IMR-90 (cell line): ENCODE measurements around the gene PHF5A. TPM values are rescaled to one million over a fixed set of nuclear protein-coding genes. Genes with fewer than 3 reads are reported as not detected.
A peak's percentile ranks its signal among the peaks of the same experiment; 100 is the strongest.

Source experiments
- ATAC-seq: fragments of 200-7000 bp; cut with Tn5 transposase; 2 replicates; pipeline ENCODE4 v1.9.1; 2020; ENCODE audit warnings: low read depth, mild to moderate bottlenecking, moderate library complexity
- BruUV-seq: library from RNA; stranded (reverse); fragments of 400-500 nt; replicated peaks from 2 replicates; lab custom pipeline; 2021; lab: Mats Ljungman, UMichigan
- CTCF ChIA-PET: fragments of 300-600 bp; formaldehyde crosslinking; extraction: SDS; loops from one replicate; lab custom pipeline; 2021; ENCODE audit warnings: antibody characterized with exemption; lab: Yijun Ruan, JAX
- POLR2A ChIA-PET: fragments of 300-600 bp; sonication (Branson Sonifier 250); formaldehyde crosslinking; loops from one replicate; lab custom pipeline; 2022; ENCODE audit warnings: antibody characterized with exemption; ENCODE audit not compliant: unreplicated experiment; lab: Charles Lee
- DNase-seq: peaks from one replicate; pipeline ENCODE4 v3.0.0; 2013
- H2AFZ ChIP-seq: replicated peaks from 2 replicates; pipeline ENCODE3; 2013; ENCODE audit warnings: low read length, mild to moderate bottlenecking; ENCODE audit not compliant: poor library complexity
- H2AK5ac ChIP-seq: 2 replicates; pipeline ENCODE4 v1.6.1; 2013; ENCODE audit warnings: low read depth, low read length, inconsistent platforms
- H2AK9ac ChIP-seq: replicated peaks from 2 replicates; pipeline ENCODE3; 2013; ENCODE audit warnings: mild to moderate bottlenecking, low read depth, low read length, moderate library complexity; ENCODE audit not compliant: poor library complexity
- H2BK120ac ChIP-seq: 2 replicates; pipeline ENCODE4 v1.6.1; 2013; ENCODE audit warnings: low read depth, low read length, inconsistent platforms
- H2BK15ac ChIP-seq: 3 replicates; pipeline ENCODE4 v1.6.1; 2013; ENCODE audit warnings: low read depth, low read length, inconsistent platforms
- H2BK20ac ChIP-seq: 2 replicates; pipeline ENCODE4 v1.6.1; 2013; ENCODE audit warnings: low read depth, mild to moderate bottlenecking, inconsistent platforms, low read length, moderate library complexity
- H2BK5ac ChIP-seq: 2 replicates; pipeline ENCODE4 v1.6.1; 2013; ENCODE audit warnings: mild to moderate bottlenecking, low read depth, low read length, inconsistent platforms; ENCODE audit not compliant: poor library complexity, severe bottlenecking
- H3K14ac ChIP-seq: replicated peaks from 2 replicates; pipeline ENCODE4 v1.6.1; 2013; ENCODE audit warnings: low read depth, low read length, inconsistent platforms
- H3K18ac ChIP-seq: 2 replicates; pipeline ENCODE4 v1.6.1; 2013; ENCODE audit warnings: low read depth, low read length, control low read depth
- H3K23ac ChIP-seq: 2 replicates; pipeline ENCODE4 v1.6.1; 2013; ENCODE audit warnings: low read depth, low read length, inconsistent platforms
- H3K27ac ChIP-seq: 2 replicates; pipeline ENCODE4 v1.5.1; 2013; ENCODE audit warnings: mild to moderate bottlenecking, control low read depth, low read length; ENCODE audit not compliant: insufficient read depth
- H3K27me3 ChIP-seq: 2 replicates; pipeline ENCODE4 v1.6.1; 2013; ENCODE audit warnings: low read length; ENCODE audit not compliant: control insufficient read depth, insufficient read depth
- H3K36me3 ChIP-seq: 2 replicates; pipeline ENCODE4 v1.6.1; 2013; ENCODE audit warnings: low read length, mixed read lengths; ENCODE audit not compliant: control insufficient read depth, insufficient read depth
- H3K4ac ChIP-seq: 2 replicates; pipeline ENCODE4 v1.6.1; 2013; ENCODE audit warnings: low read depth, low read length, inconsistent platforms
- H3K4me1 ChIP-seq: 2 replicates; pipeline ENCODE4 v1.6.1; 2013; ENCODE audit warnings: low read length, mixed read lengths; ENCODE audit not compliant: control insufficient read depth, insufficient read depth
- H3K4me2 ChIP-seq: 2 replicates; pipeline ENCODE4 v1.6.1; 2013; ENCODE audit warnings: low read depth, mild to moderate bottlenecking, control low read depth, low read length, moderate library complexity
- H3K4me3 ChIP-seq: 2 replicates; pipeline ENCODE4 v1.5.1; 2013; ENCODE audit warnings: low read depth, mild to moderate bottlenecking, control low read depth, low read length, moderate library complexity; ENCODE audit not compliant: insufficient read depth
- H3K56ac ChIP-seq: 2 replicates; pipeline ENCODE4 v1.6.1; 2013; ENCODE audit warnings: low read length, inconsistent platforms; ENCODE audit not compliant: insufficient read depth; ENCODE audit errors: extremely low read depth
- H3K79me1 ChIP-seq, 2 experiments: 2 replicates each; pipeline ENCODE4 v1.6.1; 2013; ENCODE audit warnings: low read length in 2 of 2, inconsistent platforms in 1 of 2, low read depth in 1 of 2
- H3K9ac ChIP-seq: 2 replicates; pipeline ENCODE4 v1.6.1; 2013; ENCODE audit warnings: low read depth, low read length, control low read depth
- H3K9me1 ChIP-seq: 2 replicates; pipeline ENCODE4 v1.6.1; 2013; ENCODE audit warnings: low read length, inconsistent platforms; ENCODE audit not compliant: insufficient read depth
- H3K9me3 ChIP-seq: 2 replicates; pipeline ENCODE4 v1.6.1; 2013; ENCODE audit warnings: low read length; ENCODE audit not compliant: control insufficient read depth, insufficient read depth
- H4K20me1 ChIP-seq: 2 replicates; pipeline ENCODE4 v1.6.1; 2013; ENCODE audit warnings: low read length, inconsistent platforms; ENCODE audit not compliant: insufficient read depth
- H4K5ac ChIP-seq: 2 replicates; pipeline ENCODE4 v1.6.1; 2013; ENCODE audit warnings: mild to moderate bottlenecking, low read depth, low read length, control low read depth
- H4K8ac ChIP-seq, 2 experiments: 2 replicates each; pipeline ENCODE4 v1.6.1; 2013; ENCODE audit warnings: low read depth in 2 of 2, low read length in 2 of 2, control low read depth in 1 of 2, inconsistent platforms in 1 of 2
- H4K91ac ChIP-seq: 2 replicates; pipeline ENCODE4 v1.6.1; 2013; ENCODE audit warnings: low read depth, low read length, inconsistent platforms; ENCODE audit not compliant: insufficient read depth
- CHD1 ChIP-seq: IDR thresholded peaks from 2 replicates; pipeline ENCODE4 v1.6.1; 2012; ENCODE audit warnings: low read depth, low read length, improper control_type of control experiment
- MAZ ChIP-seq: IDR thresholded peaks from 2 replicates; pipeline ENCODE4 v1.6.1; 2012; ENCODE audit warnings: low read depth, mild to moderate bottlenecking, low read length, improper control_type of control experiment, moderate library complexity, borderline replicate concordance
- MXI1 ChIP-seq: IDR thresholded peaks from 2 replicates; pipeline ENCODE4 v1.6.1; 2012; ENCODE audit warnings: low read depth, mild to moderate bottlenecking, low read length, moderate library complexity, borderline replicate concordance
- SMC3 ChIP-seq: fragments of 150-350 bp; IDR thresholded peaks from 2 replicates; pipeline ENCODE4 v1.6.1; 2016; ENCODE audit warnings: low read depth, mild to moderate bottlenecking, antibody characterized with exemption, low read length, moderate library complexity
- WGBS, 2 experiments: methylation state at CpG; one replicate each; pipeline versions ENCODE4 v1.1.5 to v1.1.7; 2013; ENCODE audit warnings: missing lambda C conversion rate in 2 of 2; ENCODE audit not compliant: insufficient read length in 1 of 2; ENCODE audit errors: extremely low coverage in 2 of 2; 5-methylcytosine and 5-hydroxymethylcytosine counted together
- dilution Hi-C: fragments of 300-500 bp; cut with HindIII; formaldehyde crosslinking; loops from one replicate; pipeline ENCODE4 v1.14.3; 2018; ENCODE audit warnings: low sequenced_read_pairs; ENCODE audit not compliant: unreplicated experiment
- in situ Hi-C: fragments of 300-500 bp; cut with MboI; formaldehyde crosslinking; loops from 3 replicates; pipeline ENCODE4 v1.14.3; 2019; ENCODE audit warnings: low sequenced_read_pairs, inconsistent platforms, mixed read lengths
- intact Hi-C: fragments of 100-400 bp; cut with micrococcal nuclease; formaldehyde crosslinking; loops from 2 replicates; pipeline ENCODE4 v1.10.0; 2022
- polyA plus RNA-seq, 3 experiments: library from polyadenylated mRNA; depleted of rRNA; stranded (reverse); fragments of >200 nt; gene quantifications; 2 replicates each; pipeline ENCODE4 v1.2.3, GENCODE V29; 2012; ENCODE audit warnings: low replicate concordance in 1 of 3
- total RNA-seq: library from RNA; depleted of rRNA; stranded (reverse); fragments of >200 nt; gene quantifications from 2 replicates; pipeline ENCODE4 v1.2.3, GENCODE V29; 2012

PHF5A gene
- total and polyA plus RNA-seq, 2 of the 4 experiments (the other 2 are of a cell fraction), result 50.9 to 54.9 TPM

DNA sequence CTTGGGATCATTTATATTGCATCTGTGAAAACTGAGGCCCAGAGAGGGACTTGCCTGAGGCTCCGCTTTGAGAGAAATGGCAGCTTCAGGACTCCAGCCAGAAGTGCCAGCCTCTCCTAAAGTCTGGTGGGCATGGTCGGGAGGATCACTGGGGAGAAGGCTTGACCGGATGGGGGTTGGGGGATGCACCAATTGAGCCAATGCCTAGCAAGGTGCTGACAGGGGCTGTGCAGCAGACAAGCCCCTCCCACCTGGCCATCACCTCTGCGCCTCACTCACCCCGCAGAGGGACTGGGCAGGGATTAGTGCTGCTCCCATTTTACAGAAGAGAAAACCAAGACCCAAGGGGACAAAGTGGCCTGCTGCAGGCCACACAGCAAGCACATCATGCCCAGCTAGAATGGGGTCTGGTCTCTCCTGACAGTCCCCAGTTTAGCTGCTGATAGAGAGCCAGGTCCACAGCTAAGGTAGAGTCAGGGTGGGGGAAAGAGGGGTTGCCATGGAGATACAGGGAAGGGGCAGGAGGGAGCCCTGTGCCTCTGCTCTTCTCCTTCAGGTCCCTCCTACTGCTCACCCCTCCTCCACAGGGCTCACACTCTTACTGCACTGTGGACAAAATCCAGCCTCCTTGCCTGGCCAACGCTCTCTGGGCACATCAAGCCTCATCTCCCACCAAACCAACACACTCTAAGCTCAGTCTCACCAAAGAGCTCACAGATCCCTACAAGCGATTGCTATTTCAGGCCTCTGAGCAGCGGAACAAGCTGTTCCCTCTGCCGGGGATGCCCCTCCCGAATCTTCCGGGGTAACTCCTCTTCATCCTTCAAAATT lies 57.3 kb downstream of the PHF5A start:
- Histone ChIP-seq H3K9ac (no peak overlapping the region), H2AK9ac (no peak overlapping the region), H3K14ac (0 out of 2 replicates have a peak overlapping the region, but pooled peaks have one; percentile 15), H3K9me3 (no peaks in the 10 kb centered on the region), H3K4me3 (no peak overlapping the region), H2BK120ac (no peak overlapping the region), H3K23ac (peak overlapping the region; percentile 69), H3K4me1 (peaks cover 11% of the 10 kb centered on the region), H4K20me1 (no peaks in the 10 kb centered on the region), H3K4me2 (no peak overlapping the region), H4K5ac (no peak overlapping the region), H3K4ac (no peak overlapping the region), H3K27ac (no peak overlapping the region), H2AFZ (no peak overlapping the region), H4K91ac (no peak overlapping the region), H2AK5ac (no peak overlapping the region), H2BK5ac (no peak overlapping the region), H3K79me1 (peaks cover 19 to 31% of the 10 kb centered on the region in 2 experiments), H3K56ac (no peak overlapping the region), H3K36me3 (no peaks in the 10 kb centered on the region), H2BK20ac (no peak overlapping the region), H2BK15ac (no peak overlapping the region), H3K9me1 (peaks cover 14% of the 10 kb centered on the region), H4K8ac (no peak overlapping the region; a peak in 1 of 4 replicates), H3K27me3 (no peaks in the 10 kb centered on the region), H3K18ac (no peak overlapping the region)
- CTCF ChIA-PET, result no interaction called here
- TF ChIP-seq MXI1 (no peak), MAZ (no peak), SMC3 (no peak), CHD1 (no peak)
- dilution Hi-C loops (no loop called here), in situ Hi-C loops (no loop called here), intact Hi-C loops (no loop called here)
- BruUV-seq, result no TSS peak
- POLR2A ChIA-PET, result no interaction called here
- ATAC-seq, result no peak
- DNase-seq, result no peak
- WGBS, 2 experiments, result 94% methylated on average over 3 of the region's 11 CpGs; no CpG with 5 or more reads in 1 of the 2 experiments
